PFSK-1 (cell line): ENCODE results near the gene ZRANB1.

Experiments
- FOXP2 ChIP-seq: optimal IDR thresholded peaks from 2 replicates; pipeline ENCODE3; 2011; ENCODE audit warnings: borderline replicate concordance, control low read depth, inconsistent platforms; ENCODE audit not compliant: insufficient read depth; ENCODE audit errors: extremely low read length, extremely low read depth
- POLR2AphosphoS5 ChIP-seq: IDR thresholded peaks from 2 replicates; pipeline ENCODE4 v1.6.1; 2012; ENCODE audit warnings: low read depth, mild to moderate bottlenecking, control low read depth, low read length, moderate library complexity
- REST ChIP-seq, 2 experiments: IDR thresholded peaks; 2 replicates each; pipeline versions ENCODE4 v1.6.1 to v1.8.0; 2011 to 2012; ENCODE audit warnings: low read depth in 2 of 2, low read length in 2 of 2, control low read depth in 1 of 2, inconsistent platforms in 1 of 2, mild to moderate bottlenecking in 1 of 2, moderate library complexity in 1 of 2; ENCODE audit not compliant: insufficient read depth in 1 of 2
- SIN3A ChIP-seq: IDR thresholded peaks from 2 replicates; pipeline ENCODE4 v1.6.1; 2012; ENCODE audit warnings: mild to moderate bottlenecking, low read length, moderate library complexity, borderline replicate concordance; ENCODE audit not compliant: insufficient read depth
- TAF1 ChIP-seq: IDR thresholded peaks from 2 replicates; pipeline ENCODE4 v1.6.1; 2012; ENCODE audit warnings: low read length, control low read depth, borderline replicate concordance; ENCODE audit not compliant: insufficient read depth

The ZRANB1 gene

GRCh38 chr10:124913167-124913566, 28.8 kb upstream of the ZRANB1 start:
- TF ChIP-seq POLR2AphosphoS5 (no peak), REST (IDR thresholded peaks at IDR 0.05; ENCODE audit: insufficient read depth in 1 of 2, low read depth in 2 of 2, low read length in 2 of 2) (no peak), TAF1 (no peak), FOXP2 (no peak), SIN3A (no peak)

GRCh38 chr10:124916098-124916584, 25.8 kb upstream of the ZRANB1 start:
- TF ChIP-seq REST (IDR thresholded peaks at IDR 0.05; ENCODE audit: insufficient read depth in 1 of 2, low read depth in 2 of 2, low read length in 2 of 2) (no peak), TAF1 (no peak), POLR2AphosphoS5 (no peak), FOXP2 (no peak)

- peak; percentile 90 for TF ChIP-seq POLR2AphosphoS5
- peak; percentile 76; the same call in 1 of the 2 replicates for TF ChIP-seq TAF1
- TF ChIP-seq SIN3A = no peak
- TF ChIP-seq FOXP2 = peak; percentile 79
- peak in 1 of 2 experiments; percentile 39; a peak in 1 of 4 replicates for TF ChIP-seq REST (IDR thresholded peaks at IDR 0.05; ENCODE audit: insufficient read depth in 1 of 2, low read depth in 2 of 2, low read length in 2 of 2)
These were observed 25.1 kb upstream of the ZRANB1 start for GRCh38 chr10:124916585-124917427.

GRCh38 chr10:124917428-124918190, 24.3 kb upstream of the ZRANB1 start:
- TF ChIP-seq TAF1 = no peak
- peak; percentile 26 for TF ChIP-seq FOXP2

GRCh38 chr10:124918191-124918830, 23.6 kb upstream of the ZRANB1 start:
- TF ChIP-seq POLR2AphosphoS5 = no peak
- TF ChIP-seq TAF1 = no peak
- TF ChIP-seq REST (IDR thresholded peaks at IDR 0.05; ENCODE audit: insufficient read depth in 1 of 2, low read depth in 2 of 2, low read length in 2 of 2) = no peak
- TF ChIP-seq FOXP2 = no peak
- TF ChIP-seq SIN3A = no peak
